GM03348 (cell line): ENCODE results near the gene ADAMTS17.

ENCODE experiments used
- DNase-seq: peaks from one replicate; pipeline ENCODE4 v3.0.0; 2012; ENCODE audit warnings: low spot score

Gene ADAMTS17

GRCh38 chr15:100224206-100225185 is 117.3 kb downstream of the ADAMTS17 start:
- no peak for DNase-seq

- no peak for DNase-seq
Observed at GRCh38 chr15:100222349-100222715, 119.4 kb downstream of the ADAMTS17 start.

DNA sequence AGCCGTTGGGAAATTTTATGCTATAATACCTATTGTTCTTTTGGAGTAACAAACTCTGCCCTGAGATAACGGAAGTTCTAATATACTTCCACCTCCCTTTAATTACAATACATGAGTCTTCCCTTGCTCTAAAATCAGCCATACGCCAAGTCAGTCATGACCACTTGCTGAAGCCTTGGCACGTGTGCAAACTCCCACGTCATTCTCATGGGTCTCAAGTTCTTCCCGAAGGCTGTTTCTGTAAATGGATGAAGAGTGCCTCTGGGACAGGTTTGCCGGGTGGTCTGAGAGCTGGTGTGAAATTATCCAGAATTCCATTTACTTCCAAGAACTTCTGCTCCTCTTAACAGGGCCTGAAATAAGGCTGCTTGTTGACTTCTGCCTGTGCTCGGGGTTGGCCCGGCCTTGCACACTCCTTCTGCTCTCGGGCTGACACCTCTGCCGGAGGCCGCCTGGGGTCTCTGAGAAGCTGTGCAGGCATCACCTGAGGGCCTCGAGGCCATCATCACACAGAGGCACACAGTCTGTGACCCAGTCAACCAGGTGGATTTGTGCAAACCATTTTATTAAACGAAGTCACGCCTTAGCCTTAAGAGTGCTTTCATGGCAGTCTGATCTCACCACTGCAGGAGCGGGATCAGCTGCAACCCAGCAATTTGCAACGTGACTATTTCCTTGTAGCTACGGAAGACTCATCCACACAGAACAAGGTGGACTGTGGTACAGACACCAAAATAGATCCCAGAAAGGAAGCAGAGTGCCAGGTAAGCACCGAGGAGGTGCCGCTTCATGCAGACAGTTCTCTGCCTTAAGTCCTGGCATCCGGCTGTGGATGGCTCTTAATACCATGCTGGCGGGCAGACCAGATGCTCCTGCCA is 120.1 kb downstream of the ADAMTS17 start:
- DNase-seq, result no peak

- no peak for DNase-seq
Observed at GRCh38 chr15:100220058-100220768, 121.6 kb downstream of the ADAMTS17 start.

DNA sequence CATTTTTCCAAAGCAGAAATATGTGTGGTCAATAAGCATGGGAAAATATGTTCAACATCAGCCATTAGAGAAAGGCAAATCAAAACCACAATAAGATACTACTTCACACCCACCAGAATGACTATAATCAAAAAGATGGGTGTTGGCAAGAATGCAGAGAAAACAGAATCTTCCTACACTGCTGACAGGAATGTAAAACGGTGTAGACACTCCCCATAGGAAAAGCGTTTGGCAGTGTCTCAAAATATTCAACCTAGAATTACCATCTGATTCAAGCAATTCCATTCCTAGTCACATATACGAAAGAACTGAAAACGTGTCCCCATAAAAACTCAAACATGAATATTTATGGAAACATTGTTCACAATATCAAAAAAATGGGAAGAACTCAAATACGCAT is 123.3 kb downstream of the ADAMTS17 start:
- no peak for DNase-seq

- DNase-seq, result no peak
Observed at GRCh38 chr15:100216182-100216581, 125.6 kb downstream of the ADAMTS17 start.

DNA sequence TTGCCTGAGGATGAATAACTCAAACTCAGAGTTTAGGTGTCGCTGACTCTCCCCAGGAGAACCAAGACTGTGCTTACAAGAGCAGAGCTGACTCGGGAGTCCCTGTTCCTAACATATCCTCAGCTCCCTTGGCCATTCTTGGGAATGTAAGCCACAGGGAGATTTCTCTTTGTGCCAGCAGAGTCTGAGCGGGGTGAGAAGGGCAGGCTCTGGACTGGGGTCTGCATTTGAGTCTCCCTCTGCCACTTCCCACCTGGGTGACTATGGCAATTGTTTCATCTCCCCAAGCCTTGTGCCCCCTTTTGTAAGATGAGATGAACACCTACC is 126.0 kb downstream of the ADAMTS17 start:
- DNase-seq, result no peak

GRCh38 chr15:100215031-100215842 is 126.5 kb downstream of the ADAMTS17 start:
- DNase-seq, result no peak

DNA sequence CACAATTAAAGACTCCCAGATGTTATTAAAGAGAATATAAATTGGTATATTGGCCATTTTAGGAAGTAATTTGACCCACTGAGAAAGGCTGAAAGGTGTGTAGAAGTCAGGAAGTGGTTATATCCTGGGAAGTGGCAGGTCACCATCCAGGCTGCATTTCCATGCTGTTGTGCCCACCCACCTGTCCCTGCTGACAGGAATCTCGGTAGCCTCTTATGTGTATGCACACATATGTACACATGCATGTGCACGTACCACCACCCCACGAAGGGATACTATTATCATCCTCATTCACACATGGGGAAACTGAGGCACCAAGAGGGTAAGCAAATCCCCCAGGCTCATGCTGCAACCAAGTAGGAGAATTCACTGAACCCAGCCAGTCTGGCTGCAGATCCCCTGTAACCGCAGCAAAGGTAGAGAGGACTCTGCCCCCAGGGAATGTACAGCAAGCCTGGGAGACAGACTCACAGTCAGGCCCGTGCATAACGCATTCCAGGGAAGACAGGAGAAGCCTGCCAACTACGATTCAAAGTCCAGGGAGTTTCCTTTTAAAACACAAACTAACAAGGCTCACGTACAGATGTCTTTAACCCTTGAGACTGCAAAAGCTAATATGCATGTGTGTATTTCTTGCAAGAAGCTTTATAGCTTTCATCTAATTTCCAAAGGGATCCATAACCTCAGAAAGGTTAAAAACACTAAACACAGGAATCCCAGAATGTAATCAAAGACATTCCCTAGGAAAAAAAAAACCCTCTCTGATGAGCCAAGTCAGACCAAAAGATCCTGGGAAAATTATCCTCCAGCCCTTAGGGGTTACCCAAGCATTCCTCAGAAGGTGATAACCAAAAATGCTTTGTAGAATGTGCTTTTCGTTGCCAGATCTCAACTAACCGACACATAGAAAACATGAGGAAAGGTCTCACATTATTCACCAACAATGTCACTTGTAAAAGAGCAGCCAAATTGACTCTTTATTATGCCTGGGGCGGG is 129.6 kb downstream of the ADAMTS17 start:
- DNase-seq, result no peak

GRCh38 chr15:100210338-100210737 is 131.4 kb downstream of the ADAMTS17 start:
- DNase-seq, result no peak

- DNase-seq, result no peak
Observed at GRCh38 chr15:100208921-100209603, 132.7 kb downstream of the ADAMTS17 start.

DNA sequence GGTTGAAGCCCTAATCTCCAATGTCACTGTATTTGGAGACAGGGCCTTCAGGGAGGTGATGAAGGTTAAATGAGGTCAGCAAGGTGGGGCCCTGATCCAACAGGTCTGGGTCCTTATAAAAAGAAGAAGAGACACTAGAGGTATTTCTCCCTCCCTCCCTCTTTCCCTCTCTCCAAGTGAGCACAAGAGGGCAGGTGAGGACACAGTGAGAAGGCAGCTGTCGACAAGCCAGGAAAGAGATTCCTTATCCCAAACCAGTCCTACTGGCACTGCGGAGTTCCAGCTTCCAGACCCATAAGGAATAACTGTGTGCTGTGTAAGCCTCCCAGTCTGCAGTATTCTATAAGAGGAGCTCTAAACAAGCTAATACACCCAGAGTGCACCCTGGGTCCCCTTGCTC is 134.7 kb downstream of the ADAMTS17 start:
- DNase-seq, result no peak

- no peak for DNase-seq
Observed at GRCh38 chr15:100206643-100207042, 135.1 kb downstream of the ADAMTS17 start.

GRCh38 chr15:100205549-100206295 is 136.1 kb downstream of the ADAMTS17 start:
- DNase-seq, result no peak

DNA sequence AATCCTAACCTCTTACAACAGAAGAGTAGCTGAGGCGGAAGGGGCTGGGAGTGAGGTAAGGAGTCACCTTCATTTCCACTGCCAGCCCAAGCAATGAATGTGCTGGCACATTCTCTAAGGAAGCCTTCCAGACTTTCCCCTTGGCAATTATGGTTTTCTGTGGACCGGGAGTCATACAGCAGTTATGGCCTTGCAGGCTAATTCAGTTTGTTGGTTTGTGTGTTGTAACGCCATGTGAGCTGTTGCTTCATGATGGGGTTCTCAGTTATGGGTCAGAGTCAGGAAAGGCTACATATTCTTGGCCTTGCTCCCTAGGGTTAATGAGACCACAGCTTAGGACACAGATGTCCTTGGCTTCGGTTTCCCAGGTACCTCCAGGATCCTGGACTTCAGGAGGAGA is 137.0 kb downstream of the ADAMTS17 start:
- DNase-seq, result no peak

- DNase-seq, result no peak
Observed at GRCh38 chr15:100204211-100204610, 137.6 kb downstream of the ADAMTS17 start.

DNA sequence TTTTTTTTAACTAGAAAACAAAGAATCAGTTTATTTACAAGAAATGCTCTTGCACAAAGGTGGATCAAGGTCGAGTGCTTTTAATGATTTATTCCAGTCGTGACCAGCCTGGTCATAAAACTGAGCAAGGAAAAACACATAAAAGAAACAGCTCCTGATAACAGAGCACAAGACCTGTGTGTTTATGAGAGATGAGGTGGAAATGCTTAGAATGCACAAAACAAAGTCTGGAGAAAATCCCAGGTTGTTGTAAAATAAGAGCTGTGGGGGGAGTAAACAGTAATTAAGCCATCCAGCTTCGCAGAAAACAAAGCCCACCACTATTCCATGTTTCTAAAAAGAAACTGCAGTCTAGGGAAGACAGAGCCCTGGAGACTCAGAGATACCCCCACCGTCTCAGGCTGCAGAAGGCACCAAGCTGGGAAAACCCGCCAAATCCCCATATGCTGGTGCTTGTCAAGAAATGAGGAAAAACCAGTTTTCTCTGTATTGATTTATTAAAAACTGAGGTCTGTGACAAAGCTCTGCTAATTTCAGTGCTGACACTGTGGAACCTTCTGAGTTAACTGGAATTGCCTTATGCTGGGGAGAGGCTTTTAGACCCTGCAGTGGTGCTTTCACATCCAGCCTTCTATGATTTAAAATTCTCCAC is 139.3 kb downstream of the ADAMTS17 start:
- no peak for DNase-seq
